HG03575 (cell line): ENCODE data around the gene MMRN2.
"Not testable (repeated sequence)": the region's sequence is repeated elsewhere in the genome, so short reads cannot be mapped to it uniquely, and the experiment has no call there.

ENCODE experiments used
- ATAC-seq: cut with Tn5 transposase; IDR thresholded peaks from one replicate; pipeline ENCODE4 v1.9.1; 2021; ENCODE audit not compliant: unreplicated experiment, insufficient number of reproducible peaks, low FRiP score; ENCODE audit errors: extremely low read depth

MMRN2 gene, protein sequence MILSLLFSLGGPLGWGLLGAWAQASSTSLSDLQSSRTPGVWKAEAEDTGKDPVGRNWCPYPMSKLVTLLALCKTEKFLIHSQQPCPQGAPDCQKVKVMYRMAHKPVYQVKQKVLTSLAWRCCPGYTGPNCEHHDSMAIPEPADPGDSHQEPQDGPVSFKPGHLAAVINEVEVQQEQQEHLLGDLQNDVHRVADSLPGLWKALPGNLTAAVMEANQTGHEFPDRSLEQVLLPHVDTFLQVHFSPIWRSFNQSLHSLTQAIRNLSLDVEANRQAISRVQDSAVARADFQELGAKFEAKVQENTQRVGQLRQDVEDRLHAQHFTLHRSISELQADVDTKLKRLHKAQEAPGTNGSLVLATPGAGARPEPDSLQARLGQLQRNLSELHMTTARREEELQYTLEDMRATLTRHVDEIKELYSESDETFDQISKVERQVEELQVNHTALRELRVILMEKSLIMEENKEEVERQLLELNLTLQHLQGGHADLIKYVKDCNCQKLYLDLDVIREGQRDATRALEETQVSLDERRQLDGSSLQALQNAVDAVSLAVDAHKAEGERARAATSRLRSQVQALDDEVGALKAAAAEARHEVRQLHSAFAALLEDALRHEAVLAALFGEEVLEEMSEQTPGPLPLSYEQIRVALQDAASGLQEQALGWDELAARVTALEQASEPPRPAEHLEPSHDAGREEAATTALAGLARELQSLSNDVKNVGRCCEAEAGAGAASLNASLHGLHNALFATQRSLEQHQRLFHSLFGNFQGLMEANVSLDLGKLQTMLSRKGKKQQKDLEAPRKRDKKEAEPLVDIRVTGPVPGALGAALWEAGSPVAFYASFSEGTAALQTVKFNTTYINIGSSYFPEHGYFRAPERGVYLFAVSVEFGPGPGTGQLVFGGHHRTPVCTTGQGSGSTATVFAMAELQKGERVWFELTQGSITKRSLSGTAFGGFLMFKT

DNA sequence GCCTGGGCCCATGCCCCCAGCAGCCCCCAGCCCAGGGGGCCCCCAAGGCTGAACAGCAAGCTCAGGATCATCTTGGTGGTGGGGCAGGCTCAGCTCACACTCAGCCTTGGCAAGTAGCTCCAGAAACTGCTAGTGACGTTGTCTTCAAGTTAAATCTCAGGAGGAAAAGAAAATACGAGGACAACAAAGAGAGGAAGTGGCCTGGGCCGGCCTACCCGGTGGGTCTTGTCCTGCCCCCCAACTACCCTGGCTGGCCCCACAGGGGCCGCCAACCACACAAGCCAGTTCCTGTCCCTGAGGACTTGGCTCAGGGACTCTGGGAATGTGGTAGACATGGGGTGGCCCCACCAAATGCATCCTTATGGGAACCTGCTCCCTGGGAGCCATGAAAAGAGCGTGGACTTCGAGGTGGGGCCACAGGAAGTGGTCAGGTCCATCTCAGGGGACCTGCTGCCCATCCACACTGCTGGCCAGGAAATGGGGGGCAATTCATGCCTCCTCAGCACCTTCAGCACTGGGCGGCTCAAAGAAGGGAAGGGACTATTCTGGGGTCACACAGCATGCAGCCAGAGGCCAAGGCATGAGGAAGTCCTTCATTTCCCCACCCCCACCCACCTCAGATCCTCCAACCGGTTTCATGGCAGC is at the start of gene MMRN2:
TSS of gene MMRN2 (minus strand) at position 145 of the 645 bp plus-strand sequence. CDS start at position 71, 74 bp downstream.
- ATAC-seq, result no peak

DNA sequence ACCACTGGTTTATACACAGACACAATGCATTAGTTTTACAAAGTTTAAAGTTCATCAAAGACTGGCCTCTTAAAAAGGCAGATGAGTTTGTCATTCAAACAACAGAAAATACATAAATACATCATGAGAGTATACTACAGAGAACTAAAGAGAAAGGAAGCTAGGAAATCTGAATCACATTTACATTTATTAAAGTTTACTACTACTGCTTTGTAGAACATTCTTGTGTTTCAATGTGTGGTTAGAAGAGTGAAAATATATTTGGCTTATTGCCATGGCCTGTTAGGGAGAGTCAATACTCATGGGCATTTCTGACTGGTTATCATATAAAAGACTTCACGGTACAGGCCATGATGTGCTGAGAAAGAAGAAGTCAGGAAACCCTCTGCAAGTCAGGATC is 49.7 kb upstream of the MMRN2 start:
- not testable (repeated sequence) for ATAC-seq

DNA sequence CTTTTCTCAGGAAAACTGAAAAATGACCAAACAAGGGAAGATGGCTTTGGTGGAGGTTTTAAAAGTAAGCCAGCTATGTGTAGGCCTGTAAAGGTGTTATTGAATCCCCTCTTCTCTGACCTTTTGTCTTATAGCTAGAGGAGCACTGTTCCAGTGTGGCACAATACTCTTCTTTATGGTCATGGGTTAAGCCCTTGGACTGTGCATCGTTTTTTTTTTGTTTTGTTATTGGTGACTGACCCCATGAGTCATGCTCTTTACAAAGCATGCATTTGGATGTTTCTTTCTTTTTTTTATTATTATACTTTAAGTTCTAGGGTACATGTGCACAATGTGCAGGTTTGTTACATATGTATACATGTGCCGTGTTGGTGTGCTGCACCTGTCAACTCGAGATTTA is 43.1 kb upstream of the MMRN2 start:
- no peak for ATAC-seq

DNA sequence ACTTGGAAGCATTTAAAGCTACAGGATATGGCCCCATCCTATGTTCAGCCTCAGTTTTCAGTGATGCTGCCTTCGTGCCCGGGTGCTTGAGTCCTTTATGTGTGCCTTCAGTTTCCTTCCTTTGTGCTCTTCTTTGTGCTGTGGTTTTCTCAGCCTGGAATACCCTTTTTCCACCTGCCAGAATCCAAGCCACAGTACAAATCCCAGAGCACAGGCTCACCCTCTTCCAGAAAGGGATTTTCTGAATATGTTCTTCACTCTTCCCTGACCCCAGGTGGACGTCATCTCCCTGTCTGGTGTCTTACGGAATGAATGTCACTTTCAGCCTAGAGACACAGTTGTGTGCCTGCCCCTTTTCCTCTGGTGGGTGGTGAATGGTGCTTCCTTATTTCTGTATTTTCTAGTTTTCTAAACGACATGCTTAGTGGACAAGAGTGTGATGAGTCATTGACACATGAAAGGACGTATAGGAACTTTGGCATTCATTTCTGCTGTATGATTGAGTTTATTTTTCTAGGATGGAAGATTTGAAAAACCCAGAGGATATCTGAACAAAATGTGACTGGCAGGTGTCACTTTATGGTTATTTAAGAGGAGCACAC is 42.5 kb upstream of the MMRN2 start:
- ATAC-seq, result not testable (repeated sequence)

DNA sequence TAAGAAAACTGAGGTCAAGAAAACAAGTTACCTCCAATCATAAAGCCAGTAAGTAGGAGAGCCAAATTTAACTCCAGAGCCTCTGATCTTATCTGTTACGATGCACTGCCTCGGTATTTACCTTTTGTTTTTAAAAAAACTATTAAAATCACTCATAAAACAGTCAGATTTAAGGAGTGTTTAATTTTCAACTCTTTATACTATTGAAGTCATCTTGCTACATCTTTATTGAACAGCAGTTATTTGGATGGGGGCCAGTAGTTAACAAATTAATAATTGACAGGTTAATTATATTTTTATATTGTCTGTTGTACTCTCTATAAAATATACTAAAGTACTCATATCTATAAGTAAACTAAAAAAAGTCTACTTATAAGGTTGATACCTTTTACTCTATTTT is 35.5 kb upstream of the MMRN2 start:
- ATAC-seq, result no peak

DNA sequence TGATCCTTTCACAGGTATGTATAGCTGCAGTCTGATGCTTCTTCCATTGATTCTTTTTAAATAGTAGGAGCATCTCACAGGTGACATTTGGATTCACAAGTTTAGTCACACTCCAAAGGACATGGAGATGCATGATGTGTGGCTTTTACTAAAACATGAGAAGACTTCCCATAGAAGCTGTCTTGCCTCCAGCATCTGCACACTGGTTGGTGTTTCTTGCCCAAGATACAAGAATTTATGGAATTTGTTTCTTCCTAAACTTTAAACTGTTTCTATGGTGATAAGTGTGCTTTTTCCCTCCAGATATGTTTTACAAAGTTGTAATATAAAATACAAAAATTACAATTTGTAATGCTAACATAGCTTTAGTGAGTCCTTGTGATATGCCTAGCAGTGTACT is 35.0 kb upstream of the MMRN2 start:
- no peak for ATAC-seq

DNA sequence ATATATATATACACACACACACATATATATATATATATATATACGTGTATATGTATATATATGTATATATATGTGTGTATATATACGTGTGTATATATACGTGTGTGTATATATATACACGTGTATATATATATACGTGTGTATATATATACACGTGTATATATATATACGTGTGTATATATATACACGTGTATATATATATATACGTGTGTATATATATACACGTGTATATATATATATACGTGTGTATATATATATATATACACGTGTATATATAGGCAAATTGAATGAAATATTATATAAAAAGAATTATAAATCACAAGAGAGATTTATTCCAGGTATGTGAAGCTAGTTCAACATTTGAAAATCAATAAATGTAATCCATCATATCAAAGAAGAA is 33.9 kb upstream of the MMRN2 start:
- not testable (repeated sequence) for ATAC-seq

DNA sequence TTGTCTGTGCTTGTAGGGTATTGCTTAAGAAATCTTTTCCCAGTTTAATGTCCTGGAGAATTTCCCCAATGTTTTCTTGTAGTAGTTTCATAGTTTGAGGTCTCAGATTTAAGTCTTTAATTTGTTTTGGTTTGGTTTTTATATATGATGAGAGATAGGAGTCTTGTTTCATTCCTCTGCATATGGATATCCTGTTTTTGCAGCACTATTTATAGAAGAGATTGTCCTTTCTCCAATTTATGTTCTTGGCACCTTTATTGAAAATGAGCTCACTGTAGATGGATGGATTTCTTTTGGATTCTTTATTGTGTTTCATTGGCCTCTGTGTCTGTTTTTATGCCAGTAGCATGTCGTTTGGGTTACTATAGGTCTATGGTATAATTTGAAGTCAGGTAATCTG is 31.1 kb upstream of the MMRN2 start:
- ATAC-seq, result no peak

DNA sequence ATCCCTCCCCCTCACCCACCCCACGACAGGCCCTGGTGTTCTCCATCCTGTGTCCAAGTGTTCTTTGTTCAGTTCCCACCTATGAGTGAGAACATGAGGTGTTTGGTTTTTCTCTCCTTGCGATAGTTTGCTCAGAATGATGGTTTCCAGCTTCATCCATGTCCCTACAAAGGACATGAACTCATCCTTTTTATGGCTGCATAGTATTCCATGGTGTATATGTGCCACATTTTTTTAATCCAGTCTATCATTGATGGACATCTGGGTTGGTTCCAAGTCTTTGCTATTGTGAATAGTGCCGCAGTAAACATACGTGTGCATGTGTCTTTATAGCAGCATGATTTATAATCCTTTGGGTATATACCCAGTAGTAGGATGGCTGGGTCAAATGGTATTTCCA is 27.1 kb upstream of the MMRN2 start:
- not testable (repeated sequence) for ATAC-seq

DNA sequence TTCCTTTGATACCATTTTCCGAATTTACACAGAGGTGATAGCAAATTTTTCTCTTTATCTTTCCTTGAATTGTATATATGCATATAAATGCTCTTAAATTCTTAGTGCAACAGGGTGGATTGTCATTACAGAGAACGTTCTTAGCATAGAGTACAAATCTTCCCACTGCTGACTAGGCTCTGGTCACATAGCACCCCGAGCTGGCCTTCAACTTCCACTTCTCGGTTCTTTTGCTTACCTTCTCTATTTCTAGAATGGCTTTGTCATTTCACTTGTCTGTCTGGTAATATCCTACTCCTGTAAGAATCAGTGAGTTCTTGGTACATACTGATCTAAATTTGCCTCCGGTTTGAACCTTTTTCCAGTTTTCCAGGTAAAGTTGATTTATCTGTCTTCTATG is 24.3 kb upstream of the MMRN2 start:
- no peak for ATAC-seq

DNA sequence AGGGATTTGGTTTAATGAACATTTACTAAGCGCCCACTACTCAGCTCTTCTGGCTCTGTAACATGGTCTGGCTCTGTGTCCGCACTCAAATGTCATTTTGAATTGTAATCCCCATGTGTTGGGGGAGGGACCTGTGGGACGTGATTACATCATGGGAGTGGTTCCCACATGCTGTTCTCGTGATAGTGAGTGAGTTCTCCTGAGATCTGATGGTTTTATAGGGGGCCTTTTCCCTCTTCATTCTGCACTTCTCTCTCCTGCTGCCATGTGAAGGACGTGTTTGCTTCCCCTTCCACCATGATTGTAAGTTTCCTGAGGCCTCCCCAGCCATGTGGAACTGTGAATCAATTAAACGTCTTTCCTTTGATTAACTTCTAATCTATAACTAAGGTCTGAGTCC is 23.6 kb upstream of the MMRN2 start:
- ATAC-seq, result not testable (repeated sequence)

DNA sequence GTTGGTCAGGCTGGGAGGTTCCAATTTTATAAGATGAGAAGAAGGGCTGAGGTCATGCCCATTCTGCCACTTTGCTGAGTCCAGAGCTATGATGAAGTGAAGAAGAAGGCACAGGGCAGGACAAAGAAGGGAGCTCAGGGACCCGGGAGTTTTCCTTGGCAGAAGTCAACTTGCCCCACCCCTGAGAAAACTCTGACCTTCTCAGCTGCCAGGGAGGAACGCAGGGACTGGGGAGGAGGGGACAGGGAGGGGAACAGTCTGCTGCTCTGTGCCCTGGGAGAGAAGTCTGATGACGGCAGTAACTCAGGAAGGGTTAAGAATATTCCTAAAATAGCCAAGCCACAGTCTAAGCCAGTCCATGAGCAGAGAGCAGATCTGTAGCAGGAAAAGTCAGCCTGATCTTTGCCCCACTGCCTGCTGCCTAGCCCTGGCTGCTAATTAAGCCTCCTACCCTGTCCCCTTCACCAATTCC is 22.6 kb upstream of the MMRN2 start:
- ATAC-seq, result no peak

DNA sequence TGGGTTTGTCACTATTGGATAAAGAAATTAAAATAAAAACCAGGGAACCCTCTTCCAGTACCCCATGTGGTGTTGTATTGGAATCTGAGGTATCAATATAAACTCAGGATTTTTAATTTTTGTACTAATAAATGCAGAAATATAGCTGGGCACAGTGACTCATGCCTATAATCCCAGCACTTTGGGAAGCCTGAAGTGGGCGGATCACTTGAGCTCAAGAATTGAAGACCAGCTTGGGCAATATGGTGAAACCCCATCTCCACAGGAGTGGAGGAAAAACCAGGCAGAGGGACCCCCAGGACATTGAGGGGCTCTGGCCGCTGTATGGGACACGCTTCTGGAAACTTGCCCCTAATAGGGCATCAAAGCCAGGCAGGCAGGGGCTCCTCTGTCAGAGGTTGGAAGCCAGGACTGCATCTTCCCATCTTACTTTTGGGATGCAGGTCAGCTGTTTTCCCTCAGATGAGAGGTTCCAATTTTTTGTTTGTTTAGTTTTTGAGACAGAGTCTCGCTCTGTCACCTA is 21.9 kb upstream of the MMRN2 start:
- no peak for ATAC-seq

DNA sequence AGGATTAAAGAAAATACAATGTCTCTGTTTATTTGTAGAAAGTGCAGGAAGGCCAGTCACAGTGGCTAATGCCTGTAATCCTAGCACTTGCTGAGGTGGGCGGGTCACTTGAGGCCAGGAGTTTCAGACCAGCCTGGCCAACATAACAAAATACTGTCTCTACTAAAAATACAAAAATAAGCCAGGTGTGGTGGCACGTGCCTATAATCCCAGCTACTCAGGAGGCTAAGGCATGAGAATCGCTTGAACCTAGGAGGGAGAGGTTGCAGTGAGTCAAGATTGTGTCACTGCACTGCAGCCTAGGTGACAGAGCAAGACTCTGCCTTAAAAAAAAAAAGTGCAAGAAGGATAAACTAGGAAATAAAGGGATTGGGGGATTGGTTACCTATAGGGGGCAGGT is 21.0 kb upstream of the MMRN2 start:
- not testable (repeated sequence) for ATAC-seq

DNA sequence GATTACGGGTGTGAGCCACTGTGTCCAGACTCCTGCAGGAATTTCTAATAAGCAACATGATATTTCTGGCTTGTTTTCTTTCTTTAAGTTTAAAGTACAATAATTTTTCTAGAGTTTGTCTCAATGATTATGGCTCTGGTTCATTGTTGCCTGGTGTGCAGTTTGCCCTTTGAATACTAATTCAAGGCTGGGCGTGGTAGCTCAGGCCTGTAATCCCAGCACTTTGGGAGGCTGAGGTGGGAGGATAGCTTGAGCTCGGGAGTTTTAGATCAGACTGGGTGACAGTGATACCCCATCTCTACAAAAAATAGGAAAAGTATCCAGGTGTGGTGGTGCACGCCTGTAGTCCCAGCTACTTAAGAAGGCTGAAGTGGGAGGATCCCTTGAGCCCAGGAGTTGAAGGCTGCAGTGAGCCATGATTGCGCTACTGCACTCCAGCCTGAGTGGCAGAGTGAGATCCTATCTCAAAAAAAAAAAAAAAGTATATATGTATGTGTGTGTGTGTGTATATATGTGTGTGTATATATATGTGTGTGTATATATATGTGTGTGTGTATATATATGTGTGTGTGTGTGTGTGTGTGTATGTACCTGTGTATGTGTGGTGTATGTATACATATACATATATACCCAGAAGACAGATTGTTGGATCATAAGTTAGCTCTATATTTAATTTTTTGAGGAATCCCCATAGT is 19.1 kb upstream of the MMRN2 start:
- no peak for ATAC-seq

DNA sequence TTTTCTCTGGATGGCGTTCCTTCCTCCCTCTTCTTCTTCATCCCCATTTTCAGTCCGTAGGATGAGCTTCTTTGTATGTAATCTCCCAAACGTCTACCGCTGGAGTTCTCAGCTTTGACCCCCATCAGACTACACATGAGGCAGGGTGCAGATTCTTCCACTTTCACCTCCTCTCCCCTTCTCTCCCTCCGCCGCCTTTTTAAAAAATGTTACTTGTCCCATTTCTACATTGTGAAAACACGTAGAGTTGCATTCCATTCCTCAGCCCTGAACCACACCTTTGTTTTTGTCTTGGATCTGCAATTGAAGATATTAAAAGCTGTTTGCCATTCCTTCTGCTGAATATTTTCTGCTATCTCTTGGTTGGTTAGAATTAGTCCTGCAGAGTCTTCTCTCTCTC is 17.1 kb upstream of the MMRN2 start:
- no peak for ATAC-seq

DNA sequence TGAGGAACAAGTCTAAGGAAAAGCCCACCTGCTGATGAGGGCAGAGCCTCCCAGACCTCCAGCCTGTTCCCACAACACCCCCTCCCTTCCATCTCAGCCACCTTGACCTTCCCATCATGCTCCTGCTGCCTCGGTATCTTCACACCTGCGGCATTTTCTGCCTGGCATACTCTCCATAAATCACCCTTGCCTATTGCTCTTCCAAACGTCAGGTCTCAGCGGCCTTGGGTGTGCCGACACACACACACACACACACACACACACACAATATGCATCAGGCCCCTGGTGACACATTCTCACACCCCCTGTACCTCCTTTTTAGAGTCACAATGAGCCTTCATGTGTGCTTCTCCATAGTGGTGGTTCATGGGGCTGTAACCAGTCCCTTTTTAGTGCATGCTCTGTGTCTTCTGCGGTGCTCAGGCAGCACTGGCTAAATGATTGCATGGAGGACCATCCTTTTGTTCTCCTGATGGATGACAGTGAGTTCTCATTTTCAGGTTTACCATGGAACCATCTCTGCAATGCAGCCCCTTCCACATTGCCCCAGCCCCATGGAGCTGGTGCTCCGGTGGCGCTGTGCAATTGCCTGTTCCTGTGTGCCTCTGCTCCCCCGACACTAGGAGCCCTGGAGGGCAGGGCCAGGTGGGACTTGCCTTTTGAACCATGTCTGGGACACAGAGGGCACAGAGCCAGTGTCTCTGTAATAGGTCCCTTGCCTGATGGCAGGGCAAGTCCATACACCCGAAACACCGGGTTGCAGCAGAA is 15.4 kb upstream of the MMRN2 start:
- no peak for ATAC-seq
